ENCODE data around the gene RNU1-4.
"Not testable (repeated sequence)": the region's sequence is repeated elsewhere in the genome, so short reads cannot be mapped to it uniquely, and the experiment has no call there.

RNU1-4 gene

GRCh38 chr1:16770896-16771446 is 30.7 kb downstream of the RNU1-4 start:
- not testable (repeated sequence) for DNase-seq

GRCh38 chr1:16772275-16773204 is 32.2 kb downstream of the RNU1-4 start:
- DNase-seq, result not testable (repeated sequence)

GRCh38 chr1:16773205-16773596 is 32.9 kb downstream of the RNU1-4 start:
- DNase-seq, result not testable (repeated sequence)

DNA sequence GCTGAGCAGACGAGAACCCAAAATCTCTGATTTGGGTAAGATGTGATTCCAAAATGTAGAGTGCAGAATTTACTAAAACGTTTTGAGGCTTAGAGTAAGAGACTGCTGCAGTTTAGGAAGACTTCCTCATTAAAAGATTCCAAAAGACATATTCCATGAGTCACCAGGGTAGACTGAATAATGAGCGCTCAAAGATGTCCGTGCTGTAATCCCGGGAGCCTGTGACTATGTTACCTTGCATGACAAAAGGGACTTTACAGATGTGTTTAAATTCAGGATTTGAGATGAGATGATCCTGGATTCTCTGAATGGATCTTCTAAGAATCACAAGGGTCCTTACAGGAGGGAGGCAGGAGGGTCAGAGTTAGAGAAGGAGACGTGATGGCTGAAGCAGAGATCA is 33.4 kb downstream of the RNU1-4 start:
- DNase-seq, result not testable (repeated sequence)

GRCh38 chr1:16774773-16775172 is 34.5 kb downstream of the RNU1-4 start:
- not testable (repeated sequence) for DNase-seq

DNA sequence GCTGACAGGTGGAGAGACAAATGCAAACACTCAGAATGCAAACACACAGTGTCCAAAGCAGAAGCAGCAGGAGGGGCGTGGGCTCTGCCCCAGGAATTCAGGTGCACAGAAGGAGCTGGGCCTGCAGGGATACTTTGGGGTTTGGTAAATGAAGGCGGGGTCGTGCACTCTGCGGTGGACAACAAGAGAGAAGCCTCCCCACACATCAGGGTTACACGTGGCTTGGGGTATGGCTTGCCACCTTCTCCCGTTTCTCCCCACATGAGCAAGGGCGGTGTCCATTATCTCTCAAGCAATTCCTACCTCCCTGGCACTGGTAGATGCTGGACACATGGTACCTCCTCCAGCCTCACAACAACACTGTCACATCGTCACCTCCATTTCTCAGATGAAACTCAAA is 35.0 kb downstream of the RNU1-4 start:
- not testable (repeated sequence) for DNase-seq

DNA sequence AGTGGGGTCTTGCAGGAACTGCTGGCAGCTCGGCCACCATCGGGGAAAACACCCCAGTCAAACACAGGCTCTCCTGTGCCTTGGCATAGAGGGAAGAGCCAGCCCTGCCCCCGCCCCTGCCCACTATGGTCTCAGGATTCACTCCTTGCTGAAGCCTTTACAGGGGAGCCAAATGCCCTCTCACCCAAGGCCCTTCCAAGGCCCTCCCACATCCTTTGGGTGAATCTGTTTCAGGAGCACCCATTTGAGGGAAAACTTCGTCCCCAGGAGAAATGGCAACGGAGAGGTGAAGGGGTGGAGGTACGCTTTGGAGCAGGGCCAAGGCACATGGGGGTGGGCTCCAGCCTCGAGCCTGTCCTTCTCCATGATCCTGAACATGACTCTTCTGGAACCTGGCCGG is 35.9 kb downstream of the RNU1-4 start:
- not testable (repeated sequence) for DNase-seq

- not testable (repeated sequence) for DNase-seq
These were observed 36.5 kb downstream of the RNU1-4 start for GRCh38 chr1:16776835-16777234.

DNA sequence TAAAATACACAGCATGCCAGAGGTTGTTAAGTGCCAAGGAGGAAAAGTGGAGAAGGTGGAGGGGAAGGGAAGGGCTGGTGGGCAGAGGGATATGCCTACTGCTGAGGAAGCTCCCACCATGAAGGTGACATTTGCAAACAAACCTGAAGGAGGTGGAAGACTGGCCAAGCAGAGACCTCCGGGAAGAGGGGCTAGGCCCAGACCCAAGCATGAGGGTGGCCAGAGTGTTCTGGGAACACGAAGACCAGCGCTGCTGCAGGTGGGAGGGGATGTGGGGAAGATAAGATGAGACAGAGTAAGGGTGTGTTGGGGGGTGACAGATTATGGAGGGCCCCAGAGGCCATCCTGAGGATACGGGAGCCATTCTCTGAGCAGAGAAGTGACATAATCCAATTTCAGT is 37.5 kb downstream of the RNU1-4 start:
- DNase-seq, result not testable (repeated sequence)

DNA sequence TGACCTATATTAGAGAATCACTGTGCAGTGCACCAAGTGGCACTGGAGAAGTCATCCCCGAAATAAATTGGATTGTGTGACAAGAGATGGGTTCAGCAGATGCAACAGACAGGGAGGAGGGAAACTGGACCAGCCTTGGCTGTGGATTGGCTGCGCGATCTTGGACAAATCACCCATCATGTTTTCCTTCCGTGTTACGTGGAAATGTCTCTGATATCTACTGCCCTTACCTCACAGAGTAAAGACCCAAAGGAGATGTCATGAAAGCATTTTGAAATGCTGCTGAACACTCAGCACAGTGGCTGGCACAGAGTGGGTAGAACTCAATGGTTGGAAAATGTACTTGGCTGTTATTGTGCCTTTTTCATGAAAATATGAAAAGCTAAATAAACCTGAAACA is 39.2 kb downstream of the RNU1-4 start:
- not testable (repeated sequence) for DNase-seq

GRCh38 chr1:16781033-16781432 is 40.7 kb downstream of the RNU1-4 start:
- not testable (repeated sequence) for DNase-seq

DNA sequence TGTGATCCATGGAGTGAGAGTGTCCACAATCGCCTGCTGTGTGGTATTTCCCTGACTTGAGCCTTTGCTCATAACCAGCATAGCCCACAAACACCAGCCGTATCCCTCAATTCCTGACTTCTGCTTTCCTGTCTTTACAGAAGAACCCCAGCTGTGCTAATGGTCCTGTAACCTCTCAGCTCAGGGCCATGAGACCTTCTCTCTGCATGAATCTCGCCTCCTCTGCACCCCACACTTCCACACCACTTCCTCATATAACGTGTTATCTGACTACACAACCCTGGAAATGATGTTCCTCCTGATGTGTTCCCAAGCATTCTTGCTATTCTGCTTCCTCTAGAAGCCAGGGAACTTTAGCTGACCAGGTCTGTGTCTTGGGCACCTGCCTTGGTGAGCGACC is 41.3 kb downstream of the RNU1-4 start:
- DNase-seq, result not testable (repeated sequence)

GRCh38 chr1:16784955-16785354 is 44.6 kb downstream of the RNU1-4 start:
- not testable (repeated sequence) for DNase-seq

GRCh38 chr1:16786362-16786761 is 46.0 kb downstream of the RNU1-4 start:
- DNase-seq, result not testable (repeated sequence)

- DNase-seq, result not testable (repeated sequence)
These were observed 46.9 kb downstream of the RNU1-4 start for GRCh38 chr1:16787175-16787574.

- not testable (repeated sequence) for DNase-seq
These were observed 47.4 kb downstream of the RNU1-4 start for GRCh38 chr1:16787711-16788110.

Data from NCI-H510A treated with DMSO at 0.1 percent for 48 hours (cell line).